Activated T-helper 1 cell treated with anti-CD3 and anti-CD28 coated beads, Interleukin-2, amount 50 U/mL, for 16 hours (primary cell): Measurements from ENCODE around the gene FBXO36.
"Not testable (repeated sequence)": the region's sequence is repeated elsewhere in the genome, so short reads cannot be mapped to it uniquely, and the experiment has no call there.

Experiments
- DNase-seq, 2 donors: peaks; one replicate each; pipeline ENCODE4 v3.0.0-alpha.2; 2020; ENCODE audit warnings: low read depth in 1 of 2, low spot score in 1 of 2

FBXO36 gene

DNA sequence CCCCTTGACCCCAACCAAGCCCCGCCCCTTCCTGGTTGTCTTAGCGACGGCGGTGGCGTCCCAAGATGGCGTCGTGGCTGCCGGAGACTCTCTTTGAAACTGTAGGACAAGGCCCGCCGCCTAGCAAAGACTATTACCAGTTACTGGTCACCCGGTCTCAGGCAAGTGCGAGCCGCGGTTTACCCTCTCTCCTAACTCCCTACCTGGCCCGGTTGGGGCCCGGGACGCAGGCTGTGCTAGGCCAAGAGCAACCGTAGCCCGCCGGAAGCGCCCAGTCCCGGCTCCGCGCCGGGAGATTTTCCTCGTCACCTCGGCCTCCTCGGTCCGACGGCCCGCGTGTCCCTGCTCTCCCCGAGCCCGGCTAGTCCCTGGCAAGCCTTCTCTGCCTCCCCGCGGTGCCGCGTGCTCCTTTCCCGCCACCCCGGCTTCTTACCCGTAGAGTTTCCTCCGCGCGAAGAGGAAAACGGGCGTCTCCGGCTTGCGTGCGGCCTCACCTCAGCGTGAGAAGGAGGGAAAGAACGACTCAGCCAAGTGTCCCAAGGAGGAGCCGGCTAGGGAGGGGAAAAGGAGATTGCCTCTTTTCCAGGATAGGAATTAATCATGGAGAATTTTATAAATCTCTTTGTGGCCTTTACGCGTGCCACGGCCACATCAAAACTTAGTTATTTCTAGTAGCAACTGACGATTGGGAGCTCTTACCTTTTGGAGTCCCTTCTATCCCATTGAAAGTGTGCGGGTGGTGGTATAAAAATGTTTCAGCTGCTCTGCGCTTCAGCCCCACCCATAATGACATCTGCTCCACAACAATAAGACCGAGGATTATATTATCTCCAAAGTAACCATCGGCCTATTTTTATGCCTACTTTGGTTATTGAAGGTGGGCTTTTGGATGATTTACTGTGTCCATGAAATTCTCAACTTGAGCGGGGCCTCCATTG is at the start of gene FBXO36:
Gene FBXO36 (plus strand): TSS at position 55 of the 938 bp plus-strand sequence. CDS start 11 bp downstream, at position 66.
- peak; percentile 77 to 83 for DNase-seq

- no peak for DNase-seq
Measured at GRCh38 chr2:229873123-229873581, 49.2 kb upstream of the FBXO36 start.

DNA sequence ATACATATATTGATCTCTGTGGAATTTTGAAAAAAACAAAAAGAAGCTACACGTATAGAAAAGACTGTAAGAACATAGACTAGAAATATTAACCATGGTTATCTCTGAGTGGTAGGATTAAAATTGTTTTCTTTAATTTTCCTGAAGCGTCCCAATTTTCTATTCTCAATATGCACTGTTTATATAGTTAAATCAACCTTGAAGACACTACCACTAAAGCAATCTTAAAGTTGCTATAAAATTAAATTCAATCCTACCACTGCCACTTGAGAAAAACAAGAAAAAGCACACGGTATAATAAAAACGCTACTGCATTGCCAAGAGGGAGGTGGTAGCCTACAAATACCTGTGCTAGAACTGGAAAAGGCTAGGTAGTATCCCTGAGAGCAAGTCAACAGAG is 47.7 kb upstream of the FBXO36 start:
- no peak for DNase-seq

GRCh38 chr2:229875549-229875948 is 46.8 kb upstream of the FBXO36 start:
- DNase-seq, result no peak

DNA sequence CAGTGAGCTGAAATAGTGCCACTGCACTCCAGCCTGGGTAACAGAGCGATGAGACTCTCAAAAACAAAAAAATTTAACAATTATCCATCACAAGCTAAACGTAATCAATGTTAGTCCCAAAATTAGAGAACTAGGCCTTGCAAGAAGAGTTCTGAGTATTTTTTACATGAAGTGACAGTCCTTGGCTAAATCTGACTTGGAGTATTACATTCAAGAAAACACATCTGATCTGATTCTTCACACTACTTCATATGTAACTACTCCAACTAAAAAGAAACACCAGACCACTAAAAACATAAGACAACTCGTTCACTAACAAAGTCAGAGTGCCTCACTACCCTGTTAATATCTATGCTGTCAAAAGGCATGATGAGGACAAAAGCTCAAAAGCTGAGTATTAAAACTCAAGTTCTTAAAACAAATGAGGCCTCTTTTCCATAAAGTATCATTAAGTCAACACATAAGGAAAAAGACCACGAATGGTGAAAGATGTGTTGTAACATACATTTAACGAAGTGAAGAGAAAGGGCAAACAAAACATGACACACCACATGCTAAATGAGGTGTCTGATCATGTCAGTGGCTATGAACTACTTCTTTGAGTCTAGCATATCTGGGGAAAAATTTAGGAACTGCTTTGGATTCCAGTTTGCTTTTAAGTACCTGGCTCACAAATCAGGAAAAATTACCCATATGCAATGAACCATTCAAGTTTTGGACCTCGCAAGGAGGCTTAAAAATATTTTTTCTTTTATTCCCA is 42.9 kb upstream of the FBXO36 start:
- no peak for DNase-seq

GRCh38 chr2:229880892-229881586 is 41.3 kb upstream of the FBXO36 start:
- no peak for DNase-seq

- DNase-seq, result no peak
Measured at GRCh38 chr2:229882583-229882982, 39.7 kb upstream of the FBXO36 start.

DNA sequence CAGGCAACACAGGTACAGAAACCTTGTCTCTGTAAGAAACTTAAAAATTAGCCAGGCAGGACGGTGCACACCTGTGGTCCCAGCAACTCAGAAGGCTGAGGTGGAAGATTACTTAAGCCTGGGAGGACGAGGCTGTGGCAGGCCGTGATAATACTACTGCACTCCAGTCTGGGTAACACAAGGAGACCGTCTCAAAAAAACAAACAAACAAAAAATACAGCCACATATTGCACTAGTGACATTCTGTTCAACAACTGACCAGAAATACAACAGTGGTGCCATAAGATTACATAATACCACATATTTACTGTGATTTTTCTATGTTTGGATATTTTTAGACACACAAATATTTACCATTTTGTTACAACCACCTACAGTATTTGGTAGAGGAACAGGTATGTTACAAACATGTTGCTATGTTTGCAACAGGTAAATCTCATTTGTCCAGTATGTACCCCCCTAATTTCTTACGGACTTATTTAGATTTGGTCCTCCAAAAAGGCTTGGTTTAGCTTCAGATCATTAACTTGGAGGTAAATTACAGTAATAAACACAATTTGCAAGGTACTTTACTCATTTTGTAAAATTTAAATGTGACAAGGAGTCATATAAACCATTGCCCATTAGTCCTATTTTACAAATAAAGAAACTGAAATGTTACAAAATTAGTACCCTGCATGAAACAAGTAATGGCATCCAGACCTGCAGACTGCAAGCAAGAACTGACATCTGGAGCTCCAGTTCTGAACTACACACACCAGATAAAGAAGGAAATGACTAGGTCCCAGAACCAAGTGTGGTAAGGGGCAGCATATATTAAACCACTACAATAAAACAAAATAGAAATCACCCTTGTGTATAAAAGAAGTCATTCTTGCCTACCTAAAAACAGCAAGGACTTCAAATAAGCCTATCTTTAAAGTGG is 37.3 kb upstream of the FBXO36 start:
- DNase-seq, result no peak

DNA sequence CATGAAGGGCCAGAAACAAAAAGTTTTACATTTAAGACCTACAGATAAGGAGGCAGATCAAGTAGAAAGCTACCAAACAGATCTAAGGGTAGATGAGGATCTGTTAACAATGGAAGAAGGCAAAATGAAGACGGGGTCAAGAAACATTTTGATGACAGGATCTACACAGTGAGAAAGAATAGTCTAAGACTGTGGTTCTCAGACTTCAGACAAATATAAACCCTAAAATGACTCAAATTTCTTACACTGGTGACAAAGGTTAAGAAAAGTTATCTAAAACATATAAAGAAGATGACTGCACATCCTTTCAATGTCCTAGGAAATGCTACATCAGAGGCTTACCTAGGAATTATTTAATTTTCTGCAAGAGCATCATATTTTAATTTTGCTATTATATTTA is 34.9 kb upstream of the FBXO36 start:
- DNase-seq, result no peak

- DNase-seq, result no peak
Measured at GRCh38 chr2:229888031-229888430, 34.3 kb upstream of the FBXO36 start.

DNA sequence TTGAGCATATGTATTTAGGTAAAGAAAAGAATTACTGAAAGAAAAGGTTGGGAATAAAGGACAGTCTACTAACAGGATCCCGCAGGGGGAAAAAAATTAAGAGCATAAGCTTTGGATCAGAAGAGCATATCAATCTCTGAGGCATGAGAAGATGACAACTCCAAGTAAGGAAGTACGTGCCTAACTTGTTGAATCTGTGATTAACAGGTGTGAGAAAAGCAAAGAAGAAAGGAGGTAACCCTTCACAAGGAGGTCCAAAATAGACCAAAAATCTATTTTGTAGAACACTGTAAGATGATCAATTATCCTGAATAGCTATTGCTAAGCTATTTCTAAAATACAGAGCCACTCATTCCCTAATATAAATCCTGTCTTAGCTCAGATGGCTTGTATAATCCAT is 33.3 kb upstream of the FBXO36 start:
- DNase-seq, result no peak

DNA sequence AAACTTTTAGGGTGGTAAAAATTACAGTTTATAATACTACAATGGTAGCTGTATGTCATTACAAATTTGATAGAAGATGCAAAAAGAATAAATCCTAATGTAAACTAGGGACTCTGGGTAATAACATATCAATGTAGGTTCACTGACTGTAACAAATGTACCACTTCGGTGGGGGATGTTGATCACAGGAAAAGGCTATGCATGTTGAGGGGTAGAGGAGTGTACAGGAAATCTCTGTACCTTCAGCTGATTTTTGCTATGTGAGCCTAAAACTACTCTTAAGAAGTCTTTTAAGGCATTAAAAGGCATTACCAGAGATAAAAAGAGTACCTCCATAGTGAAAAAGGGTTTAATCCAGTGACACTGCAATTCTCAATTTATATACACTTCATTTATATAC is 25.4 kb upstream of the FBXO36 start:
- DNase-seq, result no peak

GRCh38 chr2:229899604-229900003 is 22.7 kb upstream of the FBXO36 start:
- no peak for DNase-seq

- DNase-seq, result no peak
Measured at GRCh38 chr2:229900012-229900411, 22.3 kb upstream of the FBXO36 start.

DNA sequence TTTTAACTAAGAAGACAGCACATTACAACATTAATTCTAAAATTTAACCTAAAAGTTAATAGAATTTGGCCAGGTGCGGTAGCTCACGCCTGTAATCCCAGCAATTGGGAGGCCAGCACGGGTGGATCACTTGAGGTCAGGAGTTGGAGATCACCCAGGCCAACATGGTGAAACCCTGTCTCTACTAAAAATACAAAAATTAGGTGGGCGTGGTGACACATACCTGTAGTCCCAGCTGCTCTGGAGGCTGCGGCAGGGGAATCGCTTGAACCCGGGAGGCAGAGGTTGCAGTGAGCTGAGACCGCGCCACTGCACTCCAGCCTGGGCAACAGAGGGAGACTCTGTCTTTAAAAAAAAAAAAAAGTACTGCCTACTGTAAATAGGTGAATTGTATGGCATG is 21.8 kb upstream of the FBXO36 start:
- not testable (repeated sequence) for DNase-seq

GRCh38 chr2:229901819-229902218 is 20.5 kb upstream of the FBXO36 start:
- no peak for DNase-seq

DNA sequence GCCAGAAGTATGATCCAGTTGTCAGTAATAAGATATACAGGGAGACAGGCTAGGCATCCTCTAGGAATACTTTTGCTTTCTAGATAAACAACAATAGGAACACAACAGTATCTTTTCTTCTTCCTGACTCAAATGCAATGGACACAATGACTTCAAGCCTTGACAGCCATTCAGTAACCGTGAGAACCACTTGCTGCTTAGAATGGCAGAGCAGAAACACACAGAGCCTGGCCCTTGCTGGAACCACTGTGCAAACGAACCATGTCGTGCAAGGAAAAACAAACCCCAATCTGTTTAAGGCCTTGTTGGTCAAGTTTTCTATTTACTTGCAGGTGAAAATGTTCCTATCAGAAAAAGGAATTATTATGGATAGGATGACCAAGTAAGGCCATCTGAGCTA is 19.3 kb upstream of the FBXO36 start:
- no peak for DNase-seq

DNA sequence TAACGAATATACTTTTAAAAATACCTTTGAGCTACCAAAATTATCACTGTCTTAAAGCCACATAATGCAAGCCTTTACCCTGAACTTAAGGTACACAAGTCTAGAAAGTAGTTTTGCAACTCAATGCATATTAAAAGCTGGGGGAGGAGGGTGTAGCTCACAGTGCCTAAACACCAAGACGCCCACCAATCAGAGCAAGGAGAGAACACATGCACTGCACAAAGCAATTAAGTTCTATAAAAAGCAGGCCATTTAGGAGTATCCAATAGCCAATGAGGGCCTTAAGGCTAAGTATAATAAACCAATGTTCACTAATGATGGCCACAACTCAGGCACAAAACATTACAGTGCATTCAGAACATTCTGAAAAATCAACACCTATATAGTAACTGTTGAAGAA is 16.7 kb upstream of the FBXO36 start:
- no peak for DNase-seq

DNA sequence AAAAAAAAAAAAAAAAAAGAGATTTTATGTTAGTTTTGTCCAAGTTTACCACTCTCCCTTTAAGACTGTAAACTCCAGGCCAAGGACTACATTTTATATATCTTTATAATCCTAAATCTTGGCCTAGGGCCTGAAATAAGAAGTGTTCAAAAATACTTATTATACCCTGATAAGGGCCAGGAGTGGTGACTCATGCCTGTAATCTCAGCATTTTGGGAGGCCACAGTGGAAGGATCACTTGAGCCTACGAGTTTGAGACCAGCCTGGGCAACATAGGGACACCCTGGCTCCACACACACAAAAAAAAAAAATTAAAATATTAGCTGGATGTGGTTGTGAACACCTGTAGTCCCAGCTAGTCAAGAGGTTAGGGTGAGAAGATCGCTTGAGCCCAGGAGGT is 13.2 kb upstream of the FBXO36 start:
- DNase-seq, result no peak

GRCh38 chr2:229910147-229910831 is 12.0 kb upstream of the FBXO36 start:
- no peak for DNase-seq
